GM23338 (cell line): ENCODE measurements around the gene MCTP1. TPM values are rescaled to one million over a fixed set of nuclear protein-coding genes. Genes with fewer than 3 reads are reported as not detected.

ENCODE experiments used
- CREB1 ChIP-seq: fragments of 250-450 bp; sonication (Bioruptor Pico); IDR thresholded peaks from 2 replicates; pipeline ENCODE4 v1.5.0; 2020; ENCODE audit warnings: low read depth, mild to moderate bottlenecking, moderate library complexity
- EZH2 ChIP-seq: fragments of 200-600 bp; sonication (generic); IDR thresholded peaks from one replicate; pipeline ENCODE4 v1.8.0; 2017; ENCODE audit warnings: antibody characterized with exemption, mild to moderate bottlenecking, low read depth; ENCODE audit not compliant: unreplicated experiment
- NANOG ChIP-seq: IDR thresholded peaks from 2 replicates; pipeline ENCODE4 v1.6.1; 2016; ENCODE audit warnings: antibody characterized with exemption, borderline replicate concordance
- POLR2AphosphoS5 ChIP-seq: IDR thresholded peaks from 2 replicates; pipeline ENCODE4 v1.6.1; 2016; ENCODE audit warnings: antibody characterized with exemption, low read depth
- REST ChIP-seq: IDR thresholded peaks from one replicate; pipeline ENCODE4 v1.6.1; 2018; ENCODE audit warnings: antibody characterized with exemption; ENCODE audit not compliant: unreplicated experiment
- ZNF114 ChIP-seq: fragments of 250-450 bp; sonication (Bioruptor Pico); IDR thresholded peaks from 2 replicates; pipeline ENCODE4 v1.5.0; 2020; ENCODE audit warnings: mild to moderate bottlenecking, moderate library complexity
- polyA plus RNA-seq: library from polyadenylated mRNA; unstranded; fragments of >200 nt; fragmentation: Nextera tagmentation; extraction: Ambion mirVana; gene quantifications from 2 replicates; pipeline ENCODE4 v1.2.1, GENCODE V29; 2016
- total RNA-seq: library from RNA; depleted of rRNA; stranded (reverse); fragments of >200 nt; shearing (Covaris generic); gene quantifications from 2 replicates; pipeline ENCODE4 v1.2.3, GENCODE V29; 2014
- TF ChIP-seq, protein P1 (sequence below): fragments of 250-450 bp; sonication (Bioruptor Pico); IDR thresholded peaks from 2 replicates; pipeline ENCODE4 v1.5.0; 2020; ENCODE audit warnings: mild to moderate bottlenecking, moderate library complexity

Gene MCTP1
- total and polyA plus RNA-seq, 2 experiments from 2014 or later = 3.7 to 4.2 TPM

GRCh38 chr5:94869921-94870320 lies 415.0 kb downstream of the MCTP1 start (continued):
- TF ChIP-seq, protein P1, sequence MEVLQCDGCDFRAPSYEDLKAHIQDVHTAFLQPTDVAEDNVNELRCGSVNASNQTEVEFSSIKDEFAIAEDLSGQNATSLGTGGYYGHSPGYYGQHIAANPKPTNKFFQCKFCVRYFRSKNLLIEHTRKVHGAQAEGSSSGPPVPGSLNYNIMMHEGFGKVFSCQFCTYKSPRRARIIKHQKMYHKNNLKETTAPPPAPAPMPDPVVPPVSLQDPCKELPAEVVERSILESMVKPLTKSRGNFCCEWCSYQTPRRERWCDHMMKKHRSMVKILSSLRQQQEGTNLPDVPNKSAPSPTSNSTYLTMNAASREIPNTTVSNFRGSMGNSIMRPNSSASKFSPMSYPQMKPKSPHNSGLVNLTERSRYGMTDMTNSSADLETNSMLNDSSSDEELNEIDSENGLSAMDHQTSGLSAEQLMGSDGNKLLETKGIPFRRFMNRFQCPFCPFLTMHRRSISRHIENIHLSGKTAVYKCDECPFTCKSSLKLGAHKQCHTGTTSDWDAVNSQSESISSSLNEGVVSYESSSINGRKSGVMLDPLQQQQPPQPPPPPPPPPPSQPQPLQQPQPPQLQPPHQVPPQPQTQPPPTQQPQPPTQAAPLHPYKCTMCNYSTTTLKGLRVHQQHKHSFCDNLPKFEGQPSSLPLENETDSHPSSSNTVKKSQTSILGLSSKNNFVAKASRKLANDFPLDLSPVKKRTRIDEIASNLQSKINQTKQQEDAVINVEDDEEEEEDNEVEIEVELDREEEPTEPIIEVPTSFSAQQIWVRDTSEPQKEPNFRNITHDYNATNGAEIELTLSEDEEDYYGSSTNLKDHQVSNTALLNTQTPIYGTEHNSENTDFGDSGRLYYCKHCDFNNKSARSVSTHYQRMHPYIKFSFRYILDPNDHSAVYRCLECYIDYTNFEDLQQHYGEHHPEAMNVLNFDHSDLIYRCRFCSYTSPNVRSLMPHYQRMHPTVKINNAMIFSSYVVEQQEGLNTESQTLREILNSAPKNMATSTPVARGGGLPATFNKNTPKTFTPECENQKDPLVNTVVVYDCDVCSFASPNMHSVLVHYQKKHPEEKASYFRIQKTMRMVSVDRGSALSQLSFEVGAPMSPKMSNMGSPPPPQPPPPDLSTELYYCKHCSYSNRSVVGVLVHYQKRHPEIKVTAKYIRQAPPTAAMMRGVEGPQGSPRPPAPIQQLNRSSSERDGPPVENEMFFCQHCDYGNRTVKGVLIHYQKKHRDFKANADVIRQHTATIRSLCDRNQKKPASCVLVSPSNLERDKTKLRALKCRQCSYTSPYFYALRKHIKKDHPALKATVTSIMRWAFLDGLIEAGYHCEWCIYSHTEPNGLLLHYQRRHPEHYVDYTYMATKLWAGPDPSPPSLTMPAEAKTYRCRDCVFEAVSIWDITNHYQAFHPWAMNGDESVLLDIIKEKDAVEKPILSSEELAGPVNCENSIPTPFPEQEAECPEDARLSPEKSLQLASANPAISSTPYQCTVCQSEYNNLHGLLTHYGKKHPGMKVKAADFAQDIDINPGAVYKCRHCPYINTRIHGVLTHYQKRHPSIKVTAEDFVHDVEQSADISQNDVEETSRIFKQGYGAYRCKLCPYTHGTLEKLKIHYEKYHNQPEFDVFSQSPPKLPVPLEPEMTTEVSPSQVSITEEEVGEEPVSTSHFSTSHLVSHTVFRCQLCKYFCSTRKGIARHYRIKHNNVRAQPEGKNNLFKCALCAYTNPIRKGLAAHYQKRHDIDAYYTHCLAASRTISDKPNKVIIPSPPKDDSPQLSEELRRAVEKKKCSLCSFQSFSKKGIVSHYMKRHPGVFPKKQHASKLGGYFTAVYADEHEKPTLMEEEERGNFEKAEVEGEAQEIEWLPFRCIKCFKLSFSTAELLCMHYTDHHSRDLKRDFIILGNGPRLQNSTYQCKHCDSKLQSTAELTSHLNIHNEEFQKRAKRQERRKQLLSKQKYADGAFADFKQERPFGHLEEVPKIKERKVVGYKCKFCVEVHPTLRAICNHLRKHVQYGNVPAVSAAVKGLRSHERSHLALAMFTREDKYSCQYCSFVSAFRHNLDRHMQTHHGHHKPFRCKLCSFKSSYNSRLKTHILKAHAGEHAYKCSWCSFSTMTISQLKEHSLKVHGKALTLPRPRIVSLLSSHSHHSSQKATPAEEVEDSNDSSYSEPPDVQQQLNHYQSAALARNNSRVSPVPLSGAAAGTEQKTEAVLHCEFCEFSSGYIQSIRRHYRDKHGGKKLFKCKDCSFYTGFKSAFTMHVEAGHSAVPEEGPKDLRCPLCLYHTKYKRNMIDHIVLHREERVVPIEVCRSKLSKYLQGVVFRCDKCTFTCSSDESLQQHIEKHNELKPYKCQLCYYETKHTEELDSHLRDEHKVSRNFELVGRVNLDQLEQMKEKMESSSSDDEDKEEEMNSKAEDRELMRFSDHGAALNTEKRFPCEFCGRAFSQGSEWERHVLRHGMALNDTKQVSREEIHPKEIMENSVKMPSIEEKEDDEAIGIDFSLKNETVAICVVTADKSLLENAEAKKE (CRISPR knock-in tag) = no peak
- no peak for TF ChIP-seq EZH2
- no peak for TF ChIP-seq ZNF114
- TF ChIP-seq CREB1 (CRISPR knock-in tag) = no peak
- TF ChIP-seq NANOG = no peak
- no peak for TF ChIP-seq POLR2AphosphoS5
- TF ChIP-seq REST = no peak
